ENCODE data around the gene TBK1. TPM values are rescaled to one million over a fixed set of nuclear protein-coding genes. Genes with fewer than 3 reads are reported as not detected.
A peak's percentile ranks its signal among the peaks of the same experiment; 100 is the strongest.

Gene TBK1
- total and polyA plus RNA-seq, 4 experiments from 2014 or later: 22.4 to 25.0 (median 23.9) TPM

DNA sequence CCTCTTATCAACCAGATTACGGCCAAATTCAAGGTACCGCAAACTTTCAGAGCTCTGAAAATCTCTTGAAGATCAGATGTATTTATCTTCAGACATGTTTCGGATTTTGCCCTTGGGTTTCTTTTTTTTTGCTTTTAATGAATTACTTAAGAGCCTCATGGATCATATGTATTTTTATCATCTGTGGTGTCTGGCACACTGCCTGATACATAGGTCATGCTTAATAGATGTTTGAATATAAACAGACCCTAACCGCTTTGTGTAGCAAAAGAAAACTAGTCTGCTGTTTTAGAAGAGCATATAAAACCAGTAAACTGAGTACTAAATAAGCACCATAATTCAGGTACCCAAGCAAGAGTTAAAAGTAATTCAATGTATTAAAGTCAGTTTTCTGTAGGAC is 20.1 kb upstream of the TBK1 start:
- Histone ChIP-seq H3K36me3 (ENCODE audit: insufficient read depth, low read length) (peaks cover 54% of the 10 kb centered on the region), H3K4me3 (ENCODE audit: low read length in 2 of 2) (no peak overlapping the region), H3K27ac (ENCODE audit: low read depth, low read length) (no peak overlapping the region), H3K4me1 (ENCODE audit: insufficient read depth, low read length) (no peaks in the 10 kb centered on the region), H3K9me3 (ENCODE audit: control insufficient read depth in 1 of 2, low read length in 2 of 2) (no peaks in the 10 kb centered on the region), H3K27me3 (ENCODE audit: insufficient read depth, low read length) (no peaks in the 10 kb centered on the region)
- no peak overlapping the region for H3K27ac Mint-ChIP-seq
- peaks cover 0 to 1% (median 0%) of the 10 kb centered on the region in 4 donors for H3K4me1 Mint-ChIP-seq
- intact Hi-C loops (cut with micrococcal nuclease): no loop called here
- H3K27me3 Mint-ChIP-seq: no peaks in the 10 kb centered on the region
- CTCF ChIA-PET (ENCODE audit: partially characterized antibody): interaction anchor here (1.3 kb wide), 1 partner anchor 16 kb away, joined by 3 read pairs; no protein-coding TSS in a partner anchor
- DNase-seq: no peak
- peaks cover 72 to 76% of the 10 kb centered on the region in 2 donors for H3K36me3 Mint-ChIP-seq
- H3K4me3 Mint-ChIP-seq: no peak overlapping the region
- POLR2A ChIA-PET (ENCODE audit: partially characterized antibody): no interaction called here
- no peaks in the 10 kb centered on the region for H3K9me3 Mint-ChIP-seq

DNA sequence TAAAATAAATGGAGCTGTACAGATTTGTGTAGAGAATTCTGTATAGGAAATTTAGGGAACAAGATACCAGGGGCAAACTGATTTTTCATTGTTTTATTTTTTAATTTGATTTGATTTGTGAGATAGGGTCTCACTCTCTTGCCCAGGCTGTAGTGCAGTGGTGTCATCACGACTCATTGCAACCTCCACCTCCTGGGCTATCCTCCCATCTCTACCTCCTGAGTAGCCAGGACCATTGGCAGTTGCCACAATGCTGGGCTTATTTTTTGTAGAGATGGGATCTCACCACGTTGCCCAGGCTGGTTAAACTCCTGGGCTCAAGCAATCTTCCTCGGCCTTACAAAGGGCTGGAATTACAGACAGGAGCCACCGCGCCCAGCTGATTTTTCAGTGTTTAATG is 18.0 kb upstream of the TBK1 start:
- H3K4me3 Mint-ChIP-seq: no peak overlapping the region
- no peaks in the 10 kb centered on the region for H3K27me3 ChIP-seq (ENCODE audit: insufficient read depth, low read length)
- intact Hi-C loops (cut with micrococcal nuclease): no loop called here
- H3K27ac Mint-ChIP-seq: peak overlapping the region in 1 of 7 donors; percentile 17
- no peaks in the 10 kb centered on the region for H3K4me1 ChIP-seq (ENCODE audit: insufficient read depth, low read length)
- ChIA-PET CTCF (ENCODE audit: partially characterized antibody) (no interaction called here), POLR2A (ENCODE audit: partially characterized antibody) (no interaction called here)
- no peaks in the 10 kb centered on the region for H3K27me3 Mint-ChIP-seq
- no peak overlapping the region for H3K27ac ChIP-seq (ENCODE audit: low read depth, low read length)
- H3K9me3 Mint-ChIP-seq: no peaks in the 10 kb centered on the region
- H3K36me3 Mint-ChIP-seq: peaks cover 74 to 81% of the 10 kb centered on the region in 2 donors
- peaks cover 0 to 6% (median 2%) of the 10 kb centered on the region in 4 donors for H3K4me1 Mint-ChIP-seq
- no peak overlapping the region for H3K4me3 ChIP-seq (ENCODE audit: low read length in 2 of 2)
- H3K9me3 ChIP-seq (ENCODE audit: control insufficient read depth in 1 of 2, low read length in 2 of 2): no peaks in the 10 kb centered on the region
- H3K36me3 ChIP-seq (ENCODE audit: insufficient read depth, low read length): peaks cover 52% of the 10 kb centered on the region
- no peak for DNase-seq

DNA sequence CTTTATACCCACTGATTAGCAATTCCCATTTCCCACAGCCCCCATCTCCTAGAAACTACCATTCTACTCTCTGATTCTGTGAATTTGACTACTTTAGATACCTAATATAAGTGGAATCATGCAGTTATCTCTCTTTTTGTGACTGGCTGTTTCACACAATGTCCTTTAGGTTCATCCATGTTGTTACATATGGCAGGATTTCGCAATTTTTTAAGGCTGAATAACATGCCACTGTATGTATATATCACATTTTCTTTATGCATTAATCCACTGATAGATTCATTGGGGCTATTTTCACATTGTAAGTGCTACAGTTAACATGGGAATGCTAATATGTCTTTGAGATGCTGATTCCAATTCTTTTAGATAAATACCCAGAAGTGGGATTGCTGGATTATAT is 11.8 kb upstream of the TBK1 start:
- Mint-ChIP-seq H3K27me3 (no peaks in the 10 kb centered on the region), H3K4me3 (no peak overlapping the region), H3K4me1 (peaks cover 6 to 14% (median 9%) of the 10 kb centered on the region in 4 donors), H3K27ac (peak overlapping the region in 1 of 7 donors; percentile 16), H3K36me3 (peaks cover 40 to 63% of the 10 kb centered on the region in 2 donors), H3K9me3 (no peaks in the 10 kb centered on the region)
- Histone ChIP-seq H3K4me1 (ENCODE audit: insufficient read depth, low read length) (no peaks in the 10 kb centered on the region), H3K27me3 (ENCODE audit: insufficient read depth, low read length) (no peaks in the 10 kb centered on the region), H3K27ac (ENCODE audit: low read depth, low read length) (no peak overlapping the region), H3K36me3 (ENCODE audit: insufficient read depth, low read length) (peaks cover 30% of the 10 kb centered on the region), H3K4me3 (ENCODE audit: low read length in 2 of 2) (no peak overlapping the region), H3K9me3 (ENCODE audit: control insufficient read depth in 1 of 2, low read length in 2 of 2) (no peaks in the 10 kb centered on the region)
- intact Hi-C loops (cut with micrococcal nuclease): no loop called here
- ChIA-PET POLR2A (ENCODE audit: partially characterized antibody) (no interaction called here), CTCF (ENCODE audit: partially characterized antibody) (no interaction called here)
- DNase-seq: no peak

DNA sequence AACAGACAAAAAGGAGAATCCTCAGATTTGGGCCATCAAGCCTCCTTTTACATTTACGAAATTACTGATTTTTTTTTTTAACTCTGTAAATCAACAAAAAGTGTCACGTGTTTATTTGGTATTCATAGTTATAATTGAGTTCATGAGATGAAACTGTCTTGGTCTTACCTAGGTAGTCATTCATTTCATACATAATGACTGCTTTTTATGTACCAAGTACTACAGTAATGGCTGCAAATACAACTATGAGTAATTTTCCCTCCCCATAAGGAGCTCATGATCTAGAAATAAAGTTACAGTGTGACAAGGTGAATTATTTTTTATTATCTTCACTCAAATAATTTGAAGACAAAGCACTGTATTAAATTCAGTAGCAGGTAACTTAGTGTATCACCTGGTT is 6.4 kb upstream of the TBK1 start:
- no peak for DNase-seq
- intact Hi-C loops (cut with micrococcal nuclease): no loop called here
- Histone ChIP-seq H3K27ac (ENCODE audit: low read depth, low read length) (no peak overlapping the region), H3K9me3 (ENCODE audit: control insufficient read depth in 1 of 2, low read length in 2 of 2) (no peaks in the 10 kb centered on the region), H3K36me3 (ENCODE audit: insufficient read depth, low read length) (peaks cover 14% of the 10 kb centered on the region), H3K4me1 (ENCODE audit: insufficient read depth, low read length) (peaks cover 23% of the 10 kb centered on the region), H3K27me3 (ENCODE audit: insufficient read depth, low read length) (no peaks in the 10 kb centered on the region), H3K4me3 (ENCODE audit: low read length in 2 of 2) (no peak overlapping the region)
- CTCF ChIA-PET (ENCODE audit: partially characterized antibody): no interaction called here
- peak overlapping the region in 3 of 7 donors; percentile 32 to 56 (median 52) for H3K27ac Mint-ChIP-seq
- peaks cover 16 to 40% (median 22%) of the 10 kb centered on the region in 4 donors for H3K4me1 Mint-ChIP-seq
- POLR2A ChIA-PET (ENCODE audit: partially characterized antibody): interaction anchor here (0.6 to 1.7 kb wide), 2 partner anchors 41 to 246 kb away, joined by 3 read pairs; partner anchors contain the start of gene XPOT
- H3K9me3 Mint-ChIP-seq: no peaks in the 10 kb centered on the region
- peaks cover 16 to 44% of the 10 kb centered on the region in 2 donors for H3K36me3 Mint-ChIP-seq
- no peaks in the 10 kb centered on the region for H3K27me3 Mint-ChIP-seq
- H3K4me3 Mint-ChIP-seq: no peak overlapping the region

DNA sequence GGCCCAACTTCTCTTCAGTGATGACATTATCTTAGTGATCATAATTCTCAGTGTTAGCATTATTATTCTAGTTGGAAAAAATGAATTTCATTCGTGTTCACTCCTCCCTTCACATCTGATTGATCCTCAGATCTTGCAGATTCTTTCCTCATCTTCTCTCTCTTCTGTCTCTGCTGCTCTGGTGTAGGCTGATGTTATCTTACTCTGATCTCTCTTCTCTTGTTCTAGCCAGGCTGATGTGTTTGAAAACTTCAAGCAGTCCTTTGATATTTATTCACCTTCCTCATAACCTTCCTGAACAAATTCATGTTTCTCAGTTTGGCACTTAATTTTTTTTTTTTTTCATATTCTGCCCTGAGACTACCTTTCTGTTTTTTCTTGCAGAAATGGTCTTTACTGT is 5.6 kb upstream of the TBK1 start:
- no peak for DNase-seq

DNA sequence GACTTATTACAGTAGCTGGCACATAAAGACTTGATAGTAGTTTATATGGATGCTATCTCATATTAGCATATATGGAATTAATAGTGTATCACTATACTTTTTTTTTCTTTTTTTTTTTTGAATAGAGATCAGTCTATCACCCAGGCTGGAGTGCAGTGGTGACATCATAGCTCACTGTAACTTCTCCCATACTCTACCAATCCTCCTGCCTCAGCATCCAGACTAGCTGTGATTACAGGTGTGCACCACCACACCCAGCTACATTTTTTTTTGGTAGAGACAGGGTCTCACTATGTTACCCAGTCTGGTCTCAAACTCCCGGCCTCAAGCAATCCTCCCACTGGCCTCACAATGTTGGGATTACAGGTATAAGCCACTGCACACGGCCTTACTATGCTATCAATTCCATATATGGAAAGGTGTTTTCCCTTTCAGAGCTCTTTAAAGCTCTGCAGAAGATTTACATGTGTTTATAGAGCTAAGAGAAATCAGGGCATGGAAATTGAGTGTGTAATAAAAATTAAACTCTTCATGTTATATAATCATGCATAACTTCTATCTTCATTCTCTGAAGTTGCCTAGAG is 1.8 kb upstream of the TBK1 start:
- no peak for DNase-seq
- Mint-ChIP-seq H3K4me3 (peak overlapping the region; percentile 20 to 97 (median 94)), H3K27me3 (no peaks in the 10 kb centered on the region), H3K9me3 (no peaks in the 10 kb centered on the region), H3K27ac (peak overlapping the region; percentile 71 to 97 (median 94)), H3K4me1 (peaks cover 31 to 61% (median 40%) of the 10 kb centered on the region in 4 donors), H3K36me3 (peaks cover 5 to 28% of the 10 kb centered on the region in 2 donors)
- H3K27me3 ChIP-seq (ENCODE audit: insufficient read depth, low read length): no peaks in the 10 kb centered on the region
- intact Hi-C loops (cut with micrococcal nuclease): loop anchor here (5.0 kb wide), 3 partner anchors 162 to 307 kb away; partner anchors contain the start of genes GNS, KICS2 and RASSF3
- CTCF ChIA-PET (ENCODE audit: partially characterized antibody): interaction anchor here (1.0 kb wide), 1 partner anchor 9 kb away, joined by 3 read pairs; no protein-coding TSS in a partner anchor
- POLR2A ChIA-PET (ENCODE audit: partially characterized antibody): interaction anchor here (1.5 to 1.7 kb wide), 2 partner anchors 9 to 13 kb away, joined by 4 to 5 read pairs; no protein-coding TSS in a partner anchor
- H3K4me1 ChIP-seq (ENCODE audit: insufficient read depth, low read length): peaks cover 47% of the 10 kb centered on the region
- no peaks in the 10 kb centered on the region for H3K9me3 ChIP-seq (ENCODE audit: control insufficient read depth in 1 of 2, low read length in 2 of 2)
- peaks cover 9% of the 10 kb centered on the region for H3K36me3 ChIP-seq (ENCODE audit: insufficient read depth, low read length)
- no peak overlapping the region for H3K4me3 ChIP-seq (ENCODE audit: low read length in 2 of 2)
- no peak overlapping the region for H3K27ac ChIP-seq (ENCODE audit: low read depth, low read length)

More for the DNA sequence above, 5.6 kb upstream of the TBK1 start:
- Mint-ChIP-seq H3K9me3 (no peaks in the 10 kb centered on the region), H3K36me3 (peaks cover 12 to 39% of the 10 kb centered on the region in 2 donors), H3K4me3 (no peak overlapping the region), H3K4me1 (peaks cover 23 to 48% (median 30%) of the 10 kb centered on the region in 4 donors), H3K27ac (peak overlapping the region; percentile 0 to 56 (median 28)), H3K27me3 (no peaks in the 10 kb centered on the region)
- peaks cover 31% of the 10 kb centered on the region for H3K4me1 ChIP-seq (ENCODE audit: insufficient read depth, low read length)
- H3K27ac ChIP-seq (ENCODE audit: low read depth, low read length): no peak overlapping the region
- H3K27me3 ChIP-seq (ENCODE audit: insufficient read depth, low read length): no peaks in the 10 kb centered on the region
- H3K36me3 ChIP-seq (ENCODE audit: insufficient read depth, low read length): peaks cover 9% of the 10 kb centered on the region
- no peaks in the 10 kb centered on the region for H3K9me3 ChIP-seq (ENCODE audit: control insufficient read depth in 1 of 2, low read length in 2 of 2)
- ChIA-PET POLR2A (ENCODE audit: partially characterized antibody) (interaction anchor here (1.5 kb wide), 1 partner anchor 10 kb away, joined by 3 read pairs; no protein-coding TSS in a partner anchor), CTCF (ENCODE audit: partially characterized antibody) (no interaction called here)
- H3K4me3 ChIP-seq (ENCODE audit: low read length in 2 of 2): no peak overlapping the region
- intact Hi-C loops (cut with micrococcal nuclease): no loop called here

DNA sequence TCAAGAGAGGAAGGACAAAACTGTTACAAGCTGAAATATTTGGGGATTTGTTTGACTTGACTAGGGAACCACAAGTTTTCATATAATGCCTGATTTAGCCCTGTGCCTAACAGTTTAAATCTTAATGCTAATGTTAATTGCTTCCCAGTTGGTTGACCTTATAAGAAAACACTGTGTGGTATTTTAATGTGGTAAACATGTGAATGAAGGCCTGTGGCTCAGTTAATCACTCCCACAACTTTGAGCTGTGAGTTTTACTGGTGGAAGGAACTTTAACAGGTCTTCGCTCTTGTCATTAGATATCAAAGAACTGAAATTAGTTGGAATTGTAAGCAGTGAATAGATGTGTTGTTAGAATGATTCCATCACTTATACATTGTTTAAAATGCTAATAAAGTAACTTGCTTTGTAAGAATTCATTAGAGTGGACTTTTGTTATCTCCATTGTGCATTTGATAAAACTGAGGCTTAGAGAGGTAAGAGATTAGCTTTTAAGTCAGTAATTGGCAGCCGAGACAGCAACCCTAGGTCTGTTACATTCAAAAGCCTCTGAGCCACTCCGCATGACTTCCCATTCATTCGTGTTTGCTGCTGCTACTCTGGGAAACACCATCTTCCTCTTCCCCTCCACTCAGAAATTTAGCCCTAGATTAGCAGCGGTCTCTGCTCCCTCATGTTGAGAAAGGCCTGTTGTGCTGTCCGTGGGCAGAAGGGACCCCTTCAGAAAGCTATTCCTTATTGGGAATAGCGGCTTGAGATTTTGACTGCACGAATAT is 1.0 kb upstream of the TBK1 start:
- peak overlapping the region; percentile 94 to 97 (median 96) for H3K4me3 Mint-ChIP-seq
- peaks cover 8% of the 10 kb centered on the region for H3K36me3 ChIP-seq (ENCODE audit: insufficient read depth, low read length)
- H3K4me1 Mint-ChIP-seq: peaks cover 38 to 62% (median 47%) of the 10 kb centered on the region in 4 donors
- no peaks in the 10 kb centered on the region for H3K27me3 ChIP-seq (ENCODE audit: insufficient read depth, low read length)
- H3K27ac ChIP-seq (ENCODE audit: low read depth, low read length): peak overlapping the region; percentile 92
- peaks cover 4 to 26% of the 10 kb centered on the region in 2 donors for H3K36me3 Mint-ChIP-seq
- H3K9me3 Mint-ChIP-seq: no peaks in the 10 kb centered on the region
- H3K4me3 ChIP-seq (ENCODE audit: low read length in 2 of 2): peak overlapping the region in 1 of 2 donors; percentile 97
- ChIA-PET CTCF (ENCODE audit: partially characterized antibody) (no interaction called here), POLR2A (ENCODE audit: partially characterized antibody) (interaction anchor here (0.6 to 1.7 kb wide), 4 partner anchors 8 to 47 kb away, joined by 3 to 5 read pairs (median 4); partner anchors contain the start of gene XPOT)
- intact Hi-C loops (cut with micrococcal nuclease): loop anchor here (1.0 to 5.0 kb wide), 4 partner anchors 8 to 306 kb away; partner anchors contain the start of genes GNS, KICS2 and RASSF3
- no peaks in the 10 kb centered on the region for H3K27me3 Mint-ChIP-seq
- H3K9me3 ChIP-seq (ENCODE audit: control insufficient read depth in 1 of 2, low read length in 2 of 2): no peaks in the 10 kb centered on the region
- no peak for DNase-seq
- H3K27ac Mint-ChIP-seq: peak overlapping the region; percentile 93 to 98 (median 95)
- H3K4me1 ChIP-seq (ENCODE audit: insufficient read depth, low read length): peaks cover 52% of the 10 kb centered on the region
